ENCODE results near the gene UBAC2. TPM values are rescaled to one million over a fixed set of nuclear protein-coding genes. Genes with fewer than 3 reads are reported as not detected.

Gene UBAC2
- polyA plus RNA-seq, 4 donors = 56.2 to 92.6 (median 76.0) TPM

DNA sequence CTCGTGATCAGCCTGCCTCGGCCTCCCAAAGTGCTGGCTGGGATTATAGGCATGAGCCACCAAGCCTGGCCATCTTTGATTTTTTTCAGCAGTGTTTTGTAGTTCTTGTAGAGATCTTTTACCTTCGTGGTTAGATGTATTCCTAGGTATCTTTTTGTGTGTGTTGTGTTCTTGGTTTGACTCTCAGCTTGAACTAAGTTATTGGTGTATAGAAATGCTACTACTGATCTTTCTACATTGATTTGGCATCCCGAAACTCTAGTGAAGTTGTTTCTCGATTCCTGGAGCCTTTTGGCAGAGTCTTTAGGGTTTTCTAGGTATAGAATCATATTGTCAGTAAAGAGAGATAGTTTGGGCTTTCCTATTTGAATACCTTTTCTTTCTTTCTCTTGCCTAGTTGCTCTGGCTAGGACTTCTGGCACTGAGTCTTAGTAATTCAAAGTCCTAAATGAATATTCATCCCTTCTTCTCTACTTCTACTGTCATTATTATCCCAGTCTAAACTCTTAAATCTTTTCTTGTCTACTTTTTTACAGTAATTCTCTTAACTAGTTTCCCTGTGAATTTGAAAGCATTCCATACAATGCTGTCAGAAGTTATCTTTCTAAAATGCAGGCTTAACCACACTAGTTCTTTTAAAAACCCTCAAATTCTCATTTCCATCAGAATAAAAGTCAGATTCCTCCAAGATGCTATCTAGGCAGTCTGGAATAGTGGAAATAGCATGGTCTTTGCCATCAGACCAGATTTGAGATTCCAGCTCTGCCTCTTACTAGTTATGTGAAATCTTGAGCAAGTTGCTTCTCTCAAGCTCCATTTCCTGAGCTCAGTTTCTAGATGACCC lies 50.5 kb downstream of the UBAC2 start:
- Histone ChIP-seq H3K36me3 (ENCODE audit: control insufficient read depth in 3 of 3, insufficient read depth in 2 of 3, low read depth in 1 of 3, low read length in 3 of 3) (peaks cover 0 to 16% (median 14%) of the 10 kb centered on the region in 3 donors), H3K27me3 (ENCODE audit: control insufficient read depth in 3 of 3, insufficient read depth in 3 of 3, low read length in 3 of 3) (no peaks in the 10 kb centered on the region), H3K27ac (ENCODE audit: low read depth in 1 of 3, low read length in 2 of 3) (no peak overlapping the region), H3K4me3 (ENCODE audit: low read depth in 1 of 3, low read length in 3 of 3) (no peak overlapping the region), H3K4me1 (ENCODE audit: control insufficient read depth in 3 of 3, insufficient read depth in 2 of 3, low read depth in 1 of 3, low read length in 2 of 3) (no peaks in the 10 kb centered on the region), H3K9me3 (ENCODE audit: control insufficient read depth in 2 of 2, insufficient read depth in 1 of 2, low read depth in 1 of 2, low read length in 1 of 2) (peaks cover 0 to 3% of the 10 kb centered on the region in 2 donors)
- WGBS, 3 donors = 82 to 90% (median 89%) methylated on average over 5 of the region's 5 CpGs
- FAIRE-seq (no peak), DNase-seq (no peak)

- Histone ChIP-seq H3K27ac (ENCODE audit: low read depth in 1 of 3, low read length in 2 of 3) (no peak overlapping the region), H3K27me3 (ENCODE audit: control insufficient read depth in 3 of 3, insufficient read depth in 3 of 3, low read length in 3 of 3) (no peaks in the 10 kb centered on the region), H3K4me1 (ENCODE audit: control insufficient read depth in 3 of 3, insufficient read depth in 2 of 3, low read depth in 1 of 3, low read length in 2 of 3) (no peaks in the 10 kb centered on the region), H3K4me3 (ENCODE audit: low read depth in 1 of 3, low read length in 3 of 3) (no peak overlapping the region), H3K9me3 (ENCODE audit: control insufficient read depth in 2 of 2, insufficient read depth in 1 of 2, low read depth in 1 of 2, low read length in 1 of 2) (peaks cover 0 to 3% of the 10 kb centered on the region in 2 donors), H3K36me3 (ENCODE audit: control insufficient read depth in 3 of 3, insufficient read depth in 2 of 3, low read depth in 1 of 3, low read length in 3 of 3) (peaks cover 0 to 15% (median 14%) of the 10 kb centered on the region in 3 donors)
- 76 to 89% (median 80%) methylated on average over 4 of the region's 4 CpGs for WGBS, 3 donors
- FAIRE-seq = no peak
- DNase-seq = no peak
Observed at GRCh38 chr13:99251921-99252320, 51.3 kb downstream of the UBAC2 start.

DNA sequence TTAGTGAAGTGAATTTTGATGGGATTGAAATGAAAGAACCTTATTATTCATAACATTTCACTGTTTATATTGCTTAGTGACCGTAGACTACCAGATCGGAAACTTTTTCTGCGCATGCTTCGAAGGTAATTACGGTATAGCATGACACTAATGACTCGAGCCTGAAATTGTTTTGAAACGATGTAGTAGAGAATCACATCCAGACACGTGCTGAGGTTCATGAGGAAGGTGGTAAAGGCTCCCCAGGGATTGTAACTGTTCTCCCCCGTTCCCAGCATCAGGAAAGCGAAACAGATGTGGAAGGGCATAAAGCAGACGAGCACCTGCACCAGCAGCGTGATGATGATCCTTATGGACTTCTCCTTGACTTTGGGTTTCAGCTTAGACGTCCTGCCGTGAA lies 54.2 kb downstream of the UBAC2 start:
- H3K9me3 ChIP-seq (ENCODE audit: control insufficient read depth in 2 of 2, insufficient read depth in 1 of 2, low read depth in 1 of 2, low read length in 1 of 2) = no peaks in the 10 kb centered on the region
- 85 to 90% (median 90%) methylated on average over 14 of the region's 14 CpGs for WGBS, 3 donors

GRCh38 chr13:99255271-99255670 lies 54.6 kb downstream of the UBAC2 start:
- Histone ChIP-seq H3K36me3 (ENCODE audit: control insufficient read depth in 3 of 3, insufficient read depth in 2 of 3, low read depth in 1 of 3, low read length in 3 of 3) (peaks cover 0 to 13% (median 11%) of the 10 kb centered on the region in 3 donors), H3K9me3 (ENCODE audit: control insufficient read depth in 2 of 2, insufficient read depth in 1 of 2, low read depth in 1 of 2, low read length in 1 of 2) (no peaks in the 10 kb centered on the region), H3K27ac (ENCODE audit: low read depth in 1 of 3, low read length in 2 of 3) (no peak overlapping the region), H3K4me3 (ENCODE audit: low read depth in 1 of 3, low read length in 3 of 3) (no peak overlapping the region), H3K4me1 (ENCODE audit: control insufficient read depth in 3 of 3, insufficient read depth in 2 of 3, low read depth in 1 of 3, low read length in 2 of 3) (peaks cover 0 to 3% (median 0%) of the 10 kb centered on the region in 3 donors), H3K27me3 (ENCODE audit: control insufficient read depth in 3 of 3, insufficient read depth in 3 of 3, low read length in 3 of 3) (no peaks in the 10 kb centered on the region)
- 80 to 88% (median 82%) methylated on average over 10 of the region's 10 CpGs for WGBS, 3 donors
- no peak for DNase-seq
- no peak for FAIRE-seq

More for the DNA sequence above, 54.2 kb downstream of the UBAC2 start:
- DNase-seq (no peak), FAIRE-seq (no peak)
- H3K27me3 ChIP-seq (ENCODE audit: control insufficient read depth in 3 of 3, insufficient read depth in 3 of 3, low read length in 3 of 3) = no peaks in the 10 kb centered on the region
- H3K27ac ChIP-seq (ENCODE audit: low read depth in 1 of 3, low read length in 2 of 3) = no peak overlapping the region
- H3K4me1 ChIP-seq (ENCODE audit: control insufficient read depth in 3 of 3, insufficient read depth in 2 of 3, low read depth in 1 of 3, low read length in 2 of 3) = peaks cover 0 to under 1% (median 0%) of the 10 kb centered on the region in 3 donors
- no peak overlapping the region for H3K4me3 ChIP-seq (ENCODE audit: low read depth in 1 of 3, low read length in 3 of 3)
- peaks cover 0 to 11% (median 10%) of the 10 kb centered on the region in 3 donors for H3K36me3 ChIP-seq (ENCODE audit: control insufficient read depth in 3 of 3, insufficient read depth in 2 of 3, low read depth in 1 of 3, low read length in 3 of 3)

DNA sequence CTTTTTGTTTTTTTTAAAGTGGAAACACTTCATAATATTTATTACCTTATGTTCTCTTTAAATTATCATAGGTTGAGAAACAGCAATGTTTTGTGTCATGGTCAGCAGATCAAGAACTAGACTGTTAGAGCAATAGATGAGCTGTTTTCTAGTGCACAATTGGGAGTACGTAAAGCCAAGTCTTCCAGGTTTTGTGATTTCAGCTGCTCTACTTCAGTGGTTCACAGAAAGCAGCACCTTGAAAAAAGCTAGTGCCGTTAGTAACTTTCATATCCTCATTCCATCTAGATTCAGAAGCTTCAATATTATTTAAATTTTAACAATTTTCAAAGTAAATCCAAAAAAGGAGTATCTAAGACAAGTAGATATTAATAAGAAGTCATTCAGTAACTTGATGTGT lies 55.6 kb downstream of the UBAC2 start:
- no peak overlapping the region for H3K4me3 ChIP-seq (ENCODE audit: low read depth in 1 of 3, low read length in 3 of 3)
- no peak for FAIRE-seq

GRCh38 chr13:99256709-99257108 lies 56.1 kb downstream of the UBAC2 start:
- H3K4me3 ChIP-seq (ENCODE audit: low read depth in 1 of 3, low read length in 3 of 3) = no peak overlapping the region
- H3K27me3 ChIP-seq (ENCODE audit: control insufficient read depth in 3 of 3, insufficient read depth in 3 of 3, low read length in 3 of 3) = no peaks in the 10 kb centered on the region
- DNase-seq (no peak), FAIRE-seq (no peak)
- peaks cover 0 to 6% (median 0%) of the 10 kb centered on the region in 3 donors for H3K4me1 ChIP-seq (ENCODE audit: control insufficient read depth in 3 of 3, insufficient read depth in 2 of 3, low read depth in 1 of 3, low read length in 2 of 3)
- no peak overlapping the region for H3K27ac ChIP-seq (ENCODE audit: low read depth in 1 of 3, low read length in 2 of 3)
- 63 to 85% (median 68%) methylated on average over 3 of the region's 3 CpGs for WGBS, 3 donors
- H3K9me3 ChIP-seq (ENCODE audit: control insufficient read depth in 2 of 2, insufficient read depth in 1 of 2, low read depth in 1 of 2, low read length in 1 of 2) = no peaks in the 10 kb centered on the region
- peaks cover 2 to 12% (median 11%) of the 10 kb centered on the region in 3 donors for H3K36me3 ChIP-seq (ENCODE audit: control insufficient read depth in 3 of 3, insufficient read depth in 2 of 3, low read depth in 1 of 3, low read length in 3 of 3)

More for the DNA sequence above, 55.6 kb downstream of the UBAC2 start:
- 79 to 91% (median 81%) methylated on average over 2 of the region's 2 CpGs for WGBS, 3 donors
- DNase-seq = no peak
- peaks cover 0 to 12% (median 11%) of the 10 kb centered on the region in 3 donors for H3K36me3 ChIP-seq (ENCODE audit: control insufficient read depth in 3 of 3, insufficient read depth in 2 of 3, low read depth in 1 of 3, low read length in 3 of 3)
- no peaks in the 10 kb centered on the region for H3K9me3 ChIP-seq (ENCODE audit: control insufficient read depth in 2 of 2, insufficient read depth in 1 of 2, low read depth in 1 of 2, low read length in 1 of 2)
- H3K27me3 ChIP-seq (ENCODE audit: control insufficient read depth in 3 of 3, insufficient read depth in 3 of 3, low read length in 3 of 3) = no peaks in the 10 kb centered on the region
- peaks cover 0 to 6% (median 0%) of the 10 kb centered on the region in 3 donors for H3K4me1 ChIP-seq (ENCODE audit: control insufficient read depth in 3 of 3, insufficient read depth in 2 of 3, low read depth in 1 of 3, low read length in 2 of 3)
- no peak overlapping the region for H3K27ac ChIP-seq (ENCODE audit: low read depth in 1 of 3, low read length in 2 of 3)

DNA sequence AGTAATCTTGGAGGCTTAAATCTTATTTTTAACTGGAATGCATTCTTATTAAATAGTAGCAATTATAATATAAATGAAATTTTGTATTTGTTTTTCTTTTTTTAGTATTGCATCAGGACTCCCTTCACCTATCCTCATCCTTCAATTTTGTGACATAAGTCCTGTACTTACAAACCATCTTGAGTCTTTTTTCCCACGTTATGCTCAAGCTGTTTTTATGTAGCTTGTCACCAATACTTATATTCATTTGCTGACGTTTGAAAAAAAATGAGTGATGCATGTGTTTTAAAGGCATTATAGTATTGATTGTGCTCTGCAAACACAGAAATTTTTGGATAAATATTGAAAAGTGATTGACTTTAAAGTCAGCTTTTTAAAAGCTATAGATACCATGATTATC lies 56.6 kb downstream of the UBAC2 start:
- WGBS, 3 donors = 52 to 83% (median 66%) methylated on average over 2 of the region's 2 CpGs
- Histone ChIP-seq H3K4me3 (ENCODE audit: low read depth in 1 of 3, low read length in 3 of 3) (no peak overlapping the region), H3K27ac (ENCODE audit: low read depth in 1 of 3, low read length in 2 of 3) (no peak overlapping the region), H3K4me1 (ENCODE audit: control insufficient read depth in 3 of 3, insufficient read depth in 2 of 3, low read depth in 1 of 3, low read length in 2 of 3) (peaks cover 0 to 6% (median 0%) of the 10 kb centered on the region in 3 donors), H3K36me3 (ENCODE audit: control insufficient read depth in 3 of 3, insufficient read depth in 2 of 3, low read depth in 1 of 3, low read length in 3 of 3) (peaks cover 3 to 12% (median 9%) of the 10 kb centered on the region in 3 donors), H3K27me3 (ENCODE audit: control insufficient read depth in 3 of 3, insufficient read depth in 3 of 3, low read length in 3 of 3) (no peaks in the 10 kb centered on the region), H3K9me3 (ENCODE audit: control insufficient read depth in 2 of 2, insufficient read depth in 1 of 2, low read depth in 1 of 2, low read length in 1 of 2) (no peaks in the 10 kb centered on the region)
- DNase-seq = no peak
- no peak for FAIRE-seq

GRCh38 chr13:99258210-99258860 lies 57.7 kb downstream of the UBAC2 start, which contains the start of gene GPR18:
TSS of gene GPR18 (minus strand) at chr13:99258379. CDS start at chr13:99255872, 2,507 bp downstream.
- Histone ChIP-seq H3K4me3 (ENCODE audit: low read depth in 1 of 3, low read length in 3 of 3) (peak within 1 kb of the TSS in 1 of 3 donors; percentile 17), H3K27me3 (ENCODE audit: control insufficient read depth in 3 of 3, insufficient read depth in 3 of 3, low read length in 3 of 3) (no peaks in the 10 kb centered on the region), H3K4me1 (ENCODE audit: control insufficient read depth in 3 of 3, insufficient read depth in 2 of 3, low read depth in 1 of 3, low read length in 2 of 3) (peaks cover 0 to 6% (median 0%) of the 10 kb centered on the region in 3 donors), H3K36me3 (ENCODE audit: control insufficient read depth in 3 of 3, insufficient read depth in 2 of 3, low read depth in 1 of 3, low read length in 3 of 3) (peaks cover 3 to 12% (median 9%) of the 10 kb centered on the region in 3 donors), H3K27ac (ENCODE audit: low read depth in 1 of 3, low read length in 2 of 3) (peak within 1 kb of the TSS in 2 of 3 donors; percentile 41 to 54), H3K9me3 (ENCODE audit: control insufficient read depth in 2 of 2, insufficient read depth in 1 of 2, low read depth in 1 of 2, low read length in 1 of 2) (no peaks in the 10 kb centered on the region)
- FAIRE-seq (no peak), DNase-seq (peak in 1 of 2 donors; percentile 43)
- WGBS, 3 donors = 60 to 84% (median 64%) methylated on average over 4 of the region's 4 CpGs

All from small intestine (tissue), 7 donors.